Coronary artery (tissue), 2 donors: ENCODE data around the gene ELF1.

Experiments
- DNase-seq: peaks from one replicate; pipeline ENCODE4 v3.0.0-alpha.2; 2017; ENCODE audit warnings: low spot score
- H3K27ac ChIP-seq, 2 donors: fragments of 200-600 bp; sonication (generic); one replicate each; pipeline ENCODE4 v1.5.1; 2016 to 2019
- H3K4me3 ChIP-seq: fragments of 200-600 bp; sonication (generic); 2 replicates; pipeline ENCODE4 v1.5.1; 2016; ENCODE audit warnings: mild to moderate bottlenecking, moderate library complexity
- TF ChIP-seq, protein P1 (sequence below): fragments of 200-600 bp; sonication (generic); IDR thresholded peaks from one replicate; pipeline ENCODE4 v1.5.1; 2019; ENCODE audit warnings: antibody characterized with exemption

ELF1 gene

DNA sequence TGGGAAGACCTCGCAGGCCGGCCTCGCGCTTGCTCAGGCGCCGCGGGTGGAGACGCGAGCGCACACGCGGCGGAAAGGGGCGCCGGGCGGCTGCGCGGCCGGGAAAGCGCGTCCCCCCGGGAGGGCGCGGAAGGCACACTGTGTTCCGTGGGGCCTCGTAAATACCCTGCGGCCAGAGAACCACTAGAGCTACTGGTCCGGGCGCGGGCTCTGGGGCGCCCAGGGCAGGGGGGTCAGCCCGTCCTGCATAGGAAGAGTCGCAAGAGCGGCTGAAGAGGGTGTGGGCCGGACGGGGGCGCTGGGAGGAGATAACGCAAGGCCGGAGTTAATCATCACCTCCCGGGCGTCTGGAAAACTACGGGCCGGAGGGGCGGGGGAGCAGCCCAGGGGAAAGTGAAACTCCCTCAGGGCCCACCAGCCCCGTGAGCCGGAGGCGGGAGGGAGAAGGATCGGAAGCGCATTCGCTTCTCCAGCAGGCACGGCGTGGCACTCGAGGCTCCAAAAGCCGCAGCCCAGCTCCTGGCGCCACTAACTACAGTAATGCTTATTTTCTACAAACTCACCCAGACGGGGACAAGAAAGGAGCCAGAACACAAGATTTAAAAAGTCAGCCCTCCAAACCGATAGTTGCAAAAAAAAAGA, 41.1 kb upstream of the ELF1 start:
- TF ChIP-seq, protein P1, sequence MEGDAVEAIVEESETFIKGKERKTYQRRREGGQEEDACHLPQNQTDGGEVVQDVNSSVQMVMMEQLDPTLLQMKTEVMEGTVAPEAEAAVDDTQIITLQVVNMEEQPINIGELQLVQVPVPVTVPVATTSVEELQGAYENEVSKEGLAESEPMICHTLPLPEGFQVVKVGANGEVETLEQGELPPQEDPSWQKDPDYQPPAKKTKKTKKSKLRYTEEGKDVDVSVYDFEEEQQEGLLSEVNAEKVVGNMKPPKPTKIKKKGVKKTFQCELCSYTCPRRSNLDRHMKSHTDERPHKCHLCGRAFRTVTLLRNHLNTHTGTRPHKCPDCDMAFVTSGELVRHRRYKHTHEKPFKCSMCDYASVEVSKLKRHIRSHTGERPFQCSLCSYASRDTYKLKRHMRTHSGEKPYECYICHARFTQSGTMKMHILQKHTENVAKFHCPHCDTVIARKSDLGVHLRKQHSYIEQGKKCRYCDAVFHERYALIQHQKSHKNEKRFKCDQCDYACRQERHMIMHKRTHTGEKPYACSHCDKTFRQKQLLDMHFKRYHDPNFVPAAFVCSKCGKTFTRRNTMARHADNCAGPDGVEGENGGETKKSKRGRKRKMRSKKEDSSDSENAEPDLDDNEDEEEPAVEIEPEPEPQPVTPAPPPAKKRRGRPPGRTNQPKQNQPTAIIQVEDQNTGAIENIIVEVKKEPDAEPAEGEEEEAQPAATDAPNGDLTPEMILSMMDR: no peak
- Histone ChIP-seq H3K27ac (peak overlapping the region; percentile 96 to 99), H3K4me3 (peak overlapping the region; percentile 86)
- peak; percentile 94 for DNase-seq

DNA sequence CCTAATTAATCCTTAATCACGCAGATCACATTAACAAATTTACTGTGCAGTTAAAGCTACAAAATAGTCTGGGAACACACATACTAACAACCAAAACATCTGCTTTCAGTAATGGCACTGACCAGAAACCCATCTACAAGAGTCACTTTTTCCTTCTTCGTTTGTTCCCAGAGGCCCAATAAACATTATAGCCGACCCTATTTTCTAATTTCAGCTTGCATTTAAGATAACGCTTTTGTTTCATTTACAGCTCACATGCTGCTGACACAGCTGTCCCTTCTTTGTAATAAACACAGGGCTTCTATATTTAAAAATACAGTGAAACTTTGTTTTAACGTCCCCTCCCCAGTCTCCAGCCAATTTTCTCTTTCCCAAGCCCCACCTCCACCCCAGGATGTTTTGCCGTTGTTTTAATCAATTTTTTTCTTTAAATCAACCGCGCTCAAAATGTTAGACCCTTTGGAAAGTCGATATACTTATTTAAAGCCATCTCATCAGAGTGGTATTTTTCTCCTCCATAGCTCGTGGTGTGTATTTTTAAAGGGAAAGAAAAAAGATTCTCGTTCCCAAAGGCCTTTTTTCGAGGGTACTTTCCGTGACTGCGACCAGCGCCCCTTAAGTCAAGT, 40.5 kb upstream of the ELF1 start:
- TF ChIP-seq, protein P1: no peak
- DNase-seq: no peak
- Histone ChIP-seq H3K4me3 (peak overlapping the region; percentile 86), H3K27ac (peak overlapping the region; percentile 96 to 99)

DNA sequence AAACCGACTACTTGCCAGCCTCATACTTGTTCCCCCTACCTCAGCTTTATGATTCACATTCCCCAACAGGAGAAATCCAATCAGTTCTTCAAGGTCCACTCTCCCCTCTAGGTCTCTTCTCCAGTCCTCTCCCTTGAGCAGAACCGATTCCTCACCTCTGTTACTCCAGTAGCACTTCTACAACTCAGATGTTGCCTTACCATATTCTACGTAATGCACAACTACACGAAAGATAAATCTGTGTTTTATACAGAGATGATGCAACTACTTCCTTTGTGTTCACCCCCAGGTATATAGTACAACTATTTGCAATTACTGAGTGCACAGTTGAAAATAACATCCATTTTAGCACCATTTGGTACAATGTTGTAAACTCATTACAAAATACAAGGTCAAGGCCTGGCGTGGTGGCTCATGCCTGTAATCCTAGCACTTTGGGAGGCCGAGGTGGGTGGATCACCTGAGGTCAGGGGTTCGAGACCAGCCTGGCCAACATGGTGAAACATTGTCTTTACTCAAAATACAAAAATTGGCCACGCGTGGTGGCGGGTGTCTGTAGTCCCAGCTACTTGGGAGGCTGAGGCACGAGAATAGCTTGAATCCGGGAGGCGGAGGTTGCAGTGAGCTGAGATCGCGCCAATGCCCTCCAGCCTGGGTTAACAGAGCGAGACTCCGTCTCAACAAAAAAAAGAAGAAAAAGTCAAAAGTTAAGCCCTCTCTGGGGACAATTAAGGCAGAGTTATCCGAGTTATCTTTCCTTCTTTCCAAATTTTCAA, 39.4 kb upstream of the ELF1 start:
- no peak for DNase-seq
- TF ChIP-seq, protein P1: no peak
- H3K27ac ChIP-seq: peak overlapping the region; percentile 52 to 96
- peak overlapping the region; percentile 86 for H3K4me3 ChIP-seq

DNA sequence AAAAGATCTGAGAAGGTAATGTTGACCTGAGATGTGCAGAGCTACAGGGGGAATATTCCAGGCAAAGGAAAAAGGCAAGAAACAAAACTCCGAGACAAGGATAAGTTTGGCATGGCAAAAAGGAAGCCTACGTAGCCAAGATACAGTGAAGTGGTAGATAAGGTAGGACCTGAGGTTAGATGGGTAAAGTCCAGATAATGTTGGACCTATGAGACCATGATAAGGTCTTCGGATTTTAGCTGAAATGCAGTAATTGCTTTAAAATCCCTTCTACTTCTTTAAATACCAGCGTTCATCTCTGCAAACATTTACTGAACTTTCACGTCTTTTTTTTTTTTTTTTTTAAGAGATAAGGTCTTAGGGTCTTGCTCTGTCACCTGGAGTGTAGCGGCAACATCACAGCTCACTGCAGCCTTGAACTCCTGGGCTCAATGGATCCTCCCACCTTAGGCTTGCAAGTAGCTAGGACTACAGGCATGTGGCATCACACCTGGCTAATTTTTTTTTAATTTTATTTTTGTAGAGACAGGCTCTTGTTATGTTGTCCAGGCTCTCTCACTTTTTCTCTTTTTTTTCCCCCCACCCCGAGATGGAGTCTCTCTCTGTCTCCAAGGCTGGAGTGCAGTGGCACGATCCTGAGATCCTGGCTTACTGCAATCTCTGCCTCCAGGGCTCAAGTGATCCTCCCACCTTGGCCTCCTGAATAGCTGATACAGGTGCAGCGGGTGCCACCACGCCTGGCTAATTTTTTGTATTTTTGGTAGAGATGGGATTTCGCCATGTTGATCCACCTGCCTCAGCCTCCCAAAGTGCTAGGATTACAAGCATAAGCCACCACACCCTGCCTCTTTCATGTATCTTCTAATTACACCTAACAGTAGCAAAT, 38.0 kb upstream of the ELF1 start:
- TF ChIP-seq, protein P1: no peak
- no peak for DNase-seq
- H3K27ac ChIP-seq: no peak overlapping the region
- H3K4me3 ChIP-seq: peak overlapping the region; percentile 17

DNA sequence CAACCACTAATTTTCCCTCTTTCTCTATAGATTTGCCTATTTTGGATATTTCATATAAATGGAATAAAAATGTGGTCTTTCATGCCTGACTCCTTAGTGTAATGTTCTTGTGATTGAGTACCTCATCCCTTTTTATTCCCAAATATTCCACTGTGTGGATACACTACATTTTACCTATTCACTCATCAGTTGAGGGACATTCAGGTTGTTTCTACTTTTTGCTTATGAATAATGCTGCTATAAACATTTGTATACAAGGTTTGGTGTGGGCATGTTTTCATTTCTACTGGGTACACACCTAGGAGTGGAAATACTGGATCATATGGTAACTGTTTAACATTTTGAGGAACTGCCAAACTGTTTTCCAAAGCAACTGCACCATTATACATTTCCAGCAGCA, 37.1 kb upstream of the ELF1 start:
- no peak overlapping the region for H3K4me3 ChIP-seq
- TF ChIP-seq, protein P1: no peak
- H3K27ac ChIP-seq: no peak overlapping the region
- DNase-seq: no peak

DNA sequence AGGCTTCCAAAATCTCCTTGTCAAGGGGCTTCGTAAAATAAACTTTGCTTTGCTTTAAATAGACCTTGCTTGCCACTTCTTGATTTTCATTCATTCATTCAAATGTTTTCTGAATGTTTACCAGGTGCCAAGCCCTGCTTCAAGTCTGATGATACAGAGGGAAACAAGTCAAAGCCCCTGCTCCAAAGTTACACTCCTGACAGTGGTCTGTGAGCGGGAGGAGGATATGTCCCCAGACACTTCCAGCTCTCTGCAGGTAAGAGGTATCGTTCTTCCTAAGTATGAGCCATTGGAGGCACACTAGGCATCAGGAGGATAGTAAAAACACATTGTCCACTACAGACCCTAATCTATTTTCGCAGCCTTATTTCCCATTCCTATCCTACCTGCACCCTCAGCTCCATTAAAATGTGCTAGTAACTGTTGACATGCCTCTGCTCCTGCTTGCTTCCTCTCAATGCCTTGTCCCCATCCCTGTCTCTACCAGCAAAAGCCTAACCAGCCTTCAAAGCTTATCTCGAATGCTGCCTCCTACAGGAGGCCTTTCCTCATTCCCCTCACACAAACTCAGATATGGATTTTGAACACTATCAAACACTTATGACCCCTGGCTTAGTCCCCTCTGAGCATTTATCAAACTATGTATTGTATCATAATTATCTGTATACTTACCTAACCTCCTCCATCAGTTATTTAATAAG, 36.0 kb upstream of the ELF1 start:
- H3K4me3 ChIP-seq: no peak overlapping the region
- no peak for DNase-seq
- TF ChIP-seq, protein P1: no peak
- peak overlapping the region in 1 of 2 donors; percentile 57 for H3K27ac ChIP-seq
